Measurements from ENCODE around the gene SRF. TPM values are rescaled to one million over a fixed set of nuclear protein-coding genes. Genes with fewer than 3 reads are reported as not detected.

SRF gene
- total and polyA plus RNA-seq, 4 donors = 2.0 to 11.7 (median 7.1) TPM

- TF ChIP-seq SP1 (IDR thresholded peaks at IDR 0.05) = no peak
- TF ChIP-seq NR2F2 (IDR thresholded peaks at IDR 0.05) = no peak
- TF ChIP-seq JUND (IDR thresholded peaks at IDR 0.05) = no peak
- TF ChIP-seq YY1 (IDR thresholded peaks at IDR 0.05) = no peak
- TF ChIP-seq HNF4A (conservative IDR thresholded peaks at IDR 0.05) = no peak
- no peak for TF ChIP-seq HNF4G (IDR thresholded peaks at IDR 0.05)
Observed at GRCh38 chr6:43215066-43215465, 44.0 kb downstream of the SRF start (continued).

GRCh38 chr6:43216200-43216599 is 45.1 kb downstream of the SRF start:
- TF ChIP-seq RAD21 (IDR thresholded peaks at IDR 0.05) (no peak), JUND (IDR thresholded peaks at IDR 0.05) (no peak), MAX (IDR thresholded peaks at IDR 0.05) (no peak), SP1 (IDR thresholded peaks at IDR 0.05) (no peak), FOXA1 (IDR thresholded peaks at IDR 0.05) (no peak), HNF4G (IDR thresholded peaks at IDR 0.05) (no peak)
- WGBS = 96% methylated on average over 12 of the region's 12 CpGs
- H3K9me3 ChIP-seq (ENCODE audit: control insufficient read depth in 4 of 4, low read length in 3 of 4) = no peaks in the 10 kb centered on the region
- H3K27me3 ChIP-seq (ENCODE audit: control insufficient read depth in 4 of 4, insufficient read depth in 4 of 4, low read length in 3 of 4) = no peaks in the 10 kb centered on the region
- no peak overlapping the region for H3K4me3 ChIP-seq (ENCODE audit: low read depth in 1 of 3, low read length in 3 of 3)
- no peaks in the 10 kb centered on the region for H3K4me1 ChIP-seq (ENCODE audit: control insufficient read depth in 4 of 4, insufficient read depth in 4 of 4, low read length in 3 of 4)
- peaks cover 3 to 30% (median 7%) of the 10 kb centered on the region in 4 donors for H3K36me3 ChIP-seq (ENCODE audit: control insufficient read depth in 4 of 4, insufficient read depth in 3 of 4, low read depth in 1 of 4, low read length in 3 of 4)
- no peak overlapping the region for H3K9ac ChIP-seq (ENCODE audit: low read depth in 1 of 2, low read length in 2 of 2)
- H3K27ac ChIP-seq (ENCODE audit: low read depth in 1 of 2, low read length in 2 of 2) = no peak overlapping the region
- no peak for DNase-seq (ENCODE audit: low spot score)

- H3K4me1 ChIP-seq (ENCODE audit: control insufficient read depth in 4 of 4, insufficient read depth in 4 of 4, low read length in 3 of 4) = no peaks in the 10 kb centered on the region
- TF ChIP-seq, protein P1, sequence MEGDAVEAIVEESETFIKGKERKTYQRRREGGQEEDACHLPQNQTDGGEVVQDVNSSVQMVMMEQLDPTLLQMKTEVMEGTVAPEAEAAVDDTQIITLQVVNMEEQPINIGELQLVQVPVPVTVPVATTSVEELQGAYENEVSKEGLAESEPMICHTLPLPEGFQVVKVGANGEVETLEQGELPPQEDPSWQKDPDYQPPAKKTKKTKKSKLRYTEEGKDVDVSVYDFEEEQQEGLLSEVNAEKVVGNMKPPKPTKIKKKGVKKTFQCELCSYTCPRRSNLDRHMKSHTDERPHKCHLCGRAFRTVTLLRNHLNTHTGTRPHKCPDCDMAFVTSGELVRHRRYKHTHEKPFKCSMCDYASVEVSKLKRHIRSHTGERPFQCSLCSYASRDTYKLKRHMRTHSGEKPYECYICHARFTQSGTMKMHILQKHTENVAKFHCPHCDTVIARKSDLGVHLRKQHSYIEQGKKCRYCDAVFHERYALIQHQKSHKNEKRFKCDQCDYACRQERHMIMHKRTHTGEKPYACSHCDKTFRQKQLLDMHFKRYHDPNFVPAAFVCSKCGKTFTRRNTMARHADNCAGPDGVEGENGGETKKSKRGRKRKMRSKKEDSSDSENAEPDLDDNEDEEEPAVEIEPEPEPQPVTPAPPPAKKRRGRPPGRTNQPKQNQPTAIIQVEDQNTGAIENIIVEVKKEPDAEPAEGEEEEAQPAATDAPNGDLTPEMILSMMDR (IDR thresholded peaks at IDR 0.05; ENCODE audit: low read depth, low read length, missing input control) = no peak
- TF ChIP-seq HNF4A (conservative IDR thresholded peaks at IDR 0.05) (no peak), RAD21 (IDR thresholded peaks at IDR 0.05) (no peak), SP1 (IDR thresholded peaks at IDR 0.05) (no peak), HNF4G (IDR thresholded peaks at IDR 0.05) (no peak), FOXA1 (IDR thresholded peaks at IDR 0.05) (no peak), YY1 (IDR thresholded peaks at IDR 0.05) (no peak), GABPA (IDR thresholded peaks at IDR 0.05 in 1 of 2, conservative IDR thresholded peaks at IDR 0.05 in 1 of 2) (no peak), NR2F2 (IDR thresholded peaks at IDR 0.05) (no peak), RXRA (IDR thresholded peaks at IDR 0.05) (no peak)
- no peak for DNase-seq (ENCODE audit: low spot score)
- H3K9ac ChIP-seq (ENCODE audit: low read depth in 1 of 2, low read length in 2 of 2) = no peak overlapping the region
- no peak overlapping the region for H3K4me3 ChIP-seq (ENCODE audit: low read depth in 1 of 3, low read length in 3 of 3)
- WGBS = 95% methylated on average over 5 of the region's 5 CpGs
- H3K27ac ChIP-seq (ENCODE audit: low read depth in 1 of 2, low read length in 2 of 2) = no peak overlapping the region
- H3K36me3 ChIP-seq (ENCODE audit: control insufficient read depth in 4 of 4, insufficient read depth in 3 of 4, low read depth in 1 of 4, low read length in 3 of 4) = peaks cover 6 to 32% (median 7%) of the 10 kb centered on the region in 4 donors
- no peaks in the 10 kb centered on the region for H3K9me3 ChIP-seq (ENCODE audit: control insufficient read depth in 4 of 4, low read length in 3 of 4)
- no peaks in the 10 kb centered on the region for H3K27me3 ChIP-seq (ENCODE audit: control insufficient read depth in 4 of 4, insufficient read depth in 4 of 4, low read length in 3 of 4)
Observed at GRCh38 chr6:43217351-43217750, 46.3 kb downstream of the SRF start.

DNA sequence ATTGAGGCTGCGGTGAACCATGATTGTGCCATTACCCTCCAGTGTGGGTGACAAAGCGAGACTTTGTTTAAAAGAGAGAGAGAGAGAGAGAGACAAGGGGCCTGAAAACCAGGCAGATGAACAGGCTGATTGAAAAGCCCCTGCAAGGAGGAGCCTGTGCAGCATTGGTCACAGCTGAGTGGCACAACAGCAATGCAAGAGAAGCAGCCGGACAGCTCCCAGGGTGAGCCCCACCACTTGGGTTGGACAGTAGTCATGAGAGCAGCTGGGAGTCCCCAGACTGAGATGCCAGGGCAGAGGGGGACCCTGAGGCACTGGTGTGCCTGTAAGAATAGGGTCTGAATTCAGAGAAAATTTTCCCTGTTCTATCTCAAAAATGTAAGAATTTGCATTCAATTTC is 48.0 kb downstream of the SRF start:
- no peak overlapping the region for H3K4me3 ChIP-seq (ENCODE audit: low read depth in 1 of 3, low read length in 3 of 3)
- H3K9me3 ChIP-seq (ENCODE audit: control insufficient read depth in 4 of 4, low read length in 3 of 4) = no peaks in the 10 kb centered on the region
- H3K4me1 ChIP-seq (ENCODE audit: control insufficient read depth in 4 of 4, insufficient read depth in 4 of 4, low read length in 3 of 4) = no peaks in the 10 kb centered on the region
- no peak for DNase-seq (ENCODE audit: low spot score)
- TF ChIP-seq RAD21 (IDR thresholded peaks at IDR 0.05) (no peak), RXRA (IDR thresholded peaks at IDR 0.05) (no peak), YY1 (IDR thresholded peaks at IDR 0.05) (no peak), NR2F2 (IDR thresholded peaks at IDR 0.05) (no peak), FOXA1 (IDR thresholded peaks at IDR 0.05) (no peak), MAX (IDR thresholded peaks at IDR 0.05) (no peak), ZBTB33 (IDR thresholded peaks at IDR 0.05) (no peak), FOXA2 (IDR thresholded peaks at IDR 0.05) (no peak), TAF1 (conservative IDR thresholded peaks at IDR 0.05) (no peak), HNF4A (conservative IDR thresholded peaks at IDR 0.05) (no peak), EGR1 (IDR thresholded peaks at IDR 0.05; ENCODE audit: low read depth in 2 of 2) (no peak), SP1 (IDR thresholded peaks at IDR 0.05) (no peak), HNF4G (IDR thresholded peaks at IDR 0.05) (no peak)
- TF ChIP-seq, protein P2, sequence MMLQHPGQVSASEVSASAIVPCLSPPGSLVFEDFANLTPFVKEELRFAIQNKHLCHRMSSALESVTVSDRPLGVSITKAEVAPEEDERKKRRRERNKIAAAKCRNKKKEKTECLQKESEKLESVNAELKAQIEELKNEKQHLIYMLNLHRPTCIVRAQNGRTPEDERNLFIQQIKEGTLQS (IDR thresholded peaks at IDR 0.05) = no peak
- TF ChIP-seq, protein P3, sequence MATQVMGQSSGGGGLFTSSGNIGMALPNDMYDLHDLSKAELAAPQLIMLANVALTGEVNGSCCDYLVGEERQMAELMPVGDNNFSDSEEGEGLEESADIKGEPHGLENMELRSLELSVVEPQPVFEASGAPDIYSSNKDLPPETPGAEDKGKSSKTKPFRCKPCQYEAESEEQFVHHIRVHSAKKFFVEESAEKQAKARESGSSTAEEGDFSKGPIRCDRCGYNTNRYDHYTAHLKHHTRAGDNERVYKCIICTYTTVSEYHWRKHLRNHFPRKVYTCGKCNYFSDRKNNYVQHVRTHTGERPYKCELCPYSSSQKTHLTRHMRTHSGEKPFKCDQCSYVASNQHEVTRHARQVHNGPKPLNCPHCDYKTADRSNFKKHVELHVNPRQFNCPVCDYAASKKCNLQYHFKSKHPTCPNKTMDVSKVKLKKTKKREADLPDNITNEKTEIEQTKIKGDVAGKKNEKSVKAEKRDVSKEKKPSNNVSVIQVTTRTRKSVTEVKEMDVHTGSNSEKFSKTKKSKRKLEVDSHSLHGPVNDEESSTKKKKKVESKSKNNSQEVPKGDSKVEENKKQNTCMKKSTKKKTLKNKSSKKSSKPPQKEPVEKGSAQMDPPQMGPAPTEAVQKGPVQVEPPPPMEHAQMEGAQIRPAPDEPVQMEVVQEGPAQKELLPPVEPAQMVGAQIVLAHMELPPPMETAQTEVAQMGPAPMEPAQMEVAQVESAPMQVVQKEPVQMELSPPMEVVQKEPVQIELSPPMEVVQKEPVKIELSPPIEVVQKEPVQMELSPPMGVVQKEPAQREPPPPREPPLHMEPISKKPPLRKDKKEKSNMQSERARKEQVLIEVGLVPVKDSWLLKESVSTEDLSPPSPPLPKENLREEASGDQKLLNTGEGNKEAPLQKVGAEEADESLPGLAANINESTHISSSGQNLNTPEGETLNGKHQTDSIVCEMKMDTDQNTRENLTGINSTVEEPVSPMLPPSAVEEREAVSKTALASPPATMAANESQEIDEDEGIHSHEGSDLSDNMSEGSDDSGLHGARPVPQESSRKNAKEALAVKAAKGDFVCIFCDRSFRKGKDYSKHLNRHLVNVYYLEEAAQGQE (IDR thresholded peaks at IDR 0.05) = no peak
- H3K27me3 ChIP-seq (ENCODE audit: control insufficient read depth in 4 of 4, insufficient read depth in 4 of 4, low read length in 3 of 4) = no peaks in the 10 kb centered on the region
- peaks cover 10 to 36% (median 11%) of the 10 kb centered on the region in 4 donors for H3K36me3 ChIP-seq (ENCODE audit: control insufficient read depth in 4 of 4, insufficient read depth in 3 of 4, low read depth in 1 of 4, low read length in 3 of 4)
- 100% methylated on average over 3 of the region's 3 CpGs for WGBS
- no peak overlapping the region for H3K9ac ChIP-seq (ENCODE audit: low read depth in 1 of 2, low read length in 2 of 2)
- H3K27ac ChIP-seq (ENCODE audit: low read depth in 1 of 2, low read length in 2 of 2) = no peak overlapping the region

All from liver (tissue), 9 donors.